HG02623 (cell line): Measurements from ENCODE around the gene ARHGAP26.

Experiments used
- ATAC-seq: cut with Tn5 transposase; IDR thresholded peaks from one replicate; pipeline ENCODE4 v1.9.1; 2021; ENCODE audit warnings: moderate library complexity; ENCODE audit not compliant: unreplicated experiment

Gene ARHGAP26

GRCh38 chr5:142870532-142871362 lies 100.6 kb downstream of the ARHGAP26 start:
- ATAC-seq = no peak

DNA sequence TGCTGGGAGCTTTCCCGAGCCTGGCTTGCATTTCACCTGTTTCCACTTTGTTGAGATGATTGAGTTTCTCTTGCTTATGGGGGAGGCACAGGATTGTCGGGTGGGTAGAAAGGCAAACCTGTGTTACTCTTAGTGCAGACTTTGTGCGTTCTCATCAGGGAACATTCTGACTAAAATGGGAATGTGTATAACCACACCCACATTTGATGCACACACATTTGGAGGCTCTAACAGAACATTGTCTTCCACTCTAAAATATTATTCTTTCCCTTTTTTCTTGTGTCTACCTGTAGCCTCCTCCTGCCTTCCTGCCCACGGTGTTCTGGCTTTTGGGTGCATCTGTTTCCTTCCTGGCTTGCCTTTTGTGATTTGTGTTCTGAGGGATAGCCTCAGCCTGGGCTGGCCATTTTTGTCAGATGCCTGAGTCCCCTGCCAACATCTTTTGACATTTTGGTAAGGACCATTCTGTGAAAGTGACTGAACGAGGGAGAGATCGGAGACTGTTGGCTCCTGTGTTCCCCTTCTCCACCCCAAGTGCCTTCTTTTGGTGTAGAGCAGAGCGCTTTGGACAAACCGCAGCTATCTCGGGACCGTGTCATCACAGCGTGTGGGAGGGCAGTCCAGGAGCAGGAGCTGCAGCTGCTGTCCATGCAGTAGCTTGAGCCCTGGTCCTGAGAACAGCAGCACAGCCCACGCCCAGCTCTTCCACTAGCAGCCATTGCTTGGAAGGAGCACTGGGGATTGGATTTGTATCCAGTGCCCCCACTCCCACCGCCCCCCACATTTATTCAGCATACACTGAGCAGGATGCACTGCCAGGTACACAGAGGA lies 101.4 kb downstream of the ARHGAP26 start:
- no peak for ATAC-seq

- no peak for ATAC-seq
Observed at GRCh38 chr5:142872217-142872616, 102.0 kb downstream of the ARHGAP26 start.

DNA sequence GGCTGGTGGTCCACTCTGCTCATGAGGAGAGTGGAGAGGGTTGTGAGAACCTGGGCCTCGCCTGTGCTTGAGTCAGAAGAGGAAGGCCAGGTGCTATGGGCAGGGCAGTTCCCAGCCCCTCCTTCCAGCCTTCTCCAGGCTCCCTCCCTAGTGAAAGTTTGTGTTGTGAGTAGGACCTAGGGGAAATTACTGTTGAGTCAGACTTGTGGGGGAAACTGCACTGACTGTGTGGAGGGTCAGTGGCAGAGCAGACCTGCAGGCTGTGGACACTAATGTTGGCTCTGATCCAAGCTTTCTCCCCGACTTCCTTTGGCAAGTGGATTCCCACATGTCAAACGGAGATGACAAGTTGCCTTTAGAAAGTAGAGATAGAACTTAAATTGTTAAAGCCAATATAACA lies 102.6 kb downstream of the ARHGAP26 start:
- no peak for ATAC-seq

DNA sequence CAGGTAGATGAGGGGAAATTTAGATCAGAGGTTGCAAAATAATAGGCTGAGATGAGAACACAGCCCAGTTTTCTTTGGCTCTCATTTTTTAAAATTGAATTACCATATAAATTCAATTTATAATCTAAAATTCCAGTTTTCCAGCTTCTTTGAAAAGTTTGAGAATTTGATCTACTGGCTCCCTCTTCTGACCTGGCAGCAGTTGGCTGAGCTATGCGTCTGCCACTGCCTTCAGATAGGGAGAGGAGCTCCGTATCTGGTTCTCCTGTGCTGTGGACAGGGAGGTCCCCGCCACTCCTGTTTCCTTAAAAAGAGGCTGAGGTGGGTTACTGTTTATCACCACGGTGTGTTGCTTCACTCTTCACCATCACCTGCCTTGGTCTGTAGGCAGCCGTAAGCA lies 103.7 kb downstream of the ARHGAP26 start:
- no peak for ATAC-seq

DNA sequence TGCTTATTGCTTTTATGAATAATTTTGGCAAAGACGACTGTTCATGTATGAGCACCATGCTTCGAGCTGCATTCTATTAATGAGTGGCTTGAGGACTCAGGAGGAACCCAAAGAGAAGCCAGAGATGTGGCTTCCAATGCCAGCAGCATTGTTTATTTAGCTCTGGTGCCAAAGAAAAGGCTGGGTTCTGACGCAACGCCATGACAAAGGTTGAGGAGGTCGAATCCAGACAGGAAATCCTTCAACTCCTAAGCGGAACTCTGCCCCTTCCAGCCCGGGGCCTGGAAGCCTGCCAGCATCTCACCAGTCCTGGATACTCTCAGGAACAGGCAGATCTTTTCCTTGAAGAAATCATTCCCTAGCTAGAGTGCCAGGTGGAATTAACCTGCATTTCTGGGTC lies 104.4 kb downstream of the ARHGAP26 start:
- no peak for ATAC-seq

- ATAC-seq = no peak
Observed at GRCh38 chr5:142875936-142876335, 105.8 kb downstream of the ARHGAP26 start.

DNA sequence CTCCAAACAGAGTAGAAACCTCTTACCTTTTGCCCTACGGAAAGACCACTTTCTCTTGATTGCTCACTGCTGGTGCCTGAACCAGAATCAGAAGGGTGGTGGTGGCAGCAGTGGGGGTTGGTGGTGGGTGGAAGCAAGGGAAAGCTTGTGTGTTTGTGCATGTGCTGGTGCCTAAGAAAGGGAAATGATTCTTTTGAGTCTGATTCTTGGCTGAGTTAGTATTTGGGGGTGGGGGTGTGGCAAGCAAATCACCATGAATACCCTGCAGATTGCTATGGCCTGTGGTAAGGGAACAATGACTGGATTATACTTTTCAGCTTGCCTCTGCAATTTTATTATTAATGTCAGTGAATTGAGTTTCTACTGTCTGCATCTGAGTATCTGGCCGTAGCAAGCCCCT lies 106.6 kb downstream of the ARHGAP26 start:
- no peak for ATAC-seq

DNA sequence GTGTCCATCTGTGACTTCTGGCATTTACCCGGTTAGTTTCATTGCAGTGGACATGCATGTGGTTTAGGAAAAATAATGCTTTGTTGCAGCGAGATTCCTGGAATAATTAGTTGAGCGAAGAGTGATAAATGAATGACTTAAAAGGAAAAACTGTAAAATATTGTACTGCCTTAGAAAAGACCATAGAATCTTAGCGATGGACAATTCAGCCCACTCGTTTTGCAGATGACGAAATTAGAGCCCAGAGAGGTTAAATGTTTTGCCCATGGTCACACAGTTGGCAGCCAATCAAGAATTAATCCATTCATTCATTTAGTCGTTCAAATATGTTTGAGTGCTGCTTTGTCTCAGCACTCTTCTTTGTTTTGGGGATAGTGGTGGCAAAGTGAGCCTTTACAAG lies 107.9 kb downstream of the ARHGAP26 start:
- no peak for ATAC-seq

DNA sequence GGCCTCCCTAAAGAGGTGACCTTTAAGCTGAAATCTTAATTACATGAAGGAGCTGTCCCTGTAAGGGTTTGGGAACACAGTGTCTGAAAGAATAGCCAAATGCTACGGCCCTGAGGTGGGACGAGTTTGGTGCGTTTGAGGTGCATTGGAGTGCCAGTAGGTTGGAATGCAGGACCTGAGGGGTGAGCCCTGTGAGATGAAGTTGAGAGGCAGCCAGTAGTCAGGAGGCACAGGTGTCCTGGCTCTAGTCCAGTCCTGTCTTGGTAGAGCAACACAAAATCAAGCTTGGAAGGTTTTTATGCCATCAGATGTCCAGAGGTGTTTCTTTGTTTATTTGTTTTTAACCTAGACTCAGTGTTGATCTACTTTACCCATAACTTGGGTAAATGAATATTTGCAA lies 108.5 kb downstream of the ARHGAP26 start:
- no peak for ATAC-seq

GRCh38 chr5:142881076-142881783 lies 111.1 kb downstream of the ARHGAP26 start:
- no peak for ATAC-seq

DNA sequence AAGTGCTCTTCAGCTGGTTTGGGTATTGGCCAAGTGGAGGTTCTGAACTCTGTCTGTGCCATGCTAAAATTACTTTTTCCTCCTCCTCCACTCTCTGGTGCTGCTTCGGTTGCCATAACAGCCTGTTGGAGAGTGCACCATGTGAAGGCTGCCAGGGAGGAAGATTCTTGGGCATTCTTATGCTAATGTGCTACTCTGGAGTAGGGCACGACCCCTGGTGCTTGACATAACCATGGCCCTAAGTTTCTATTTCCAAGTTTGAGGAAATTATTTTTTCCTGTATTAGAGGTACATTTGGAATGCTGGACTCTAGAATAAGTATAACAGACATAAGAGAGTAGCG lies 111.6 kb downstream of the ARHGAP26 start:
- no peak for ATAC-seq

- no peak for ATAC-seq
Observed at GRCh38 chr5:142883025-142883424, 112.8 kb downstream of the ARHGAP26 start.

GRCh38 chr5:142883438-142883837 lies 113.3 kb downstream of the ARHGAP26 start:
- ATAC-seq = no peak

DNA sequence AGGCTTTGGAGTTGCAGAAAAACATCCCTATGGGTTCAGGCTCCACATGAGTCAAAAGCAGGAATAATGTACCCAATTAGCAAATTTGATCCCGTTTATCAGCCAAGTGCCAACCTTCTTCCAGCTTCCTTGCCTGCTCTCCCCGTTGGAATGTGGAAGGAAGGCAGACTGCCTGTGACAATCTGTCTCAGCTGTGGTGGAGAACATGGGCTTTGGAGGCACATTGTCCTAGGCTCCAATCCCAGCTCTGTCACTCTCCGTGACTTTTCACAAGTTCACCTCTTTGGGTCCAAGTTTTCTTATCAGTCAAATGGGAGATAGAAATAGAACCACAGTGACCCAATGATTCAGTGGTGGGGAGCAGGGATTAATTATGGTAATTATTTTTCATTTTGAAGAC lies 113.9 kb downstream of the ARHGAP26 start:
- ATAC-seq = no peak

DNA sequence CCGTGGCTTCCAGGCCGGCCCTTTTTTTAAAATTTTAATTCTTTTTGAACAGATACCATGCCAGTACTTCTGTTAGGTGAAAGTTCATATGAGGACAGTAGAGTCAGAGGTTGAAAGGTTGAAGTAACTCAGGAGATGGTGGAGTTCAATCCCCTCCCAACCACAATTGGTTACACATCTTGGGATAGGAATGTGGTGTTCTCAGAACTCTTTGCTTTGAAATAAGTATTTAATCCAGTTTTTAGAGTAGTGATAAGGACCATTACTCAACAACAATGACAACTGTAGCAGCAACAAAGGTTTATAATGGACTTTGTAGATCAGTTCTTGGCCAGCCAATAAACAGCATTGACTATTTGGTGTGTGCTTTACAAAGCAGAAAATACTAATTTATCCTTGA lies 116.0 kb downstream of the ARHGAP26 start:
- ATAC-seq = no peak

DNA sequence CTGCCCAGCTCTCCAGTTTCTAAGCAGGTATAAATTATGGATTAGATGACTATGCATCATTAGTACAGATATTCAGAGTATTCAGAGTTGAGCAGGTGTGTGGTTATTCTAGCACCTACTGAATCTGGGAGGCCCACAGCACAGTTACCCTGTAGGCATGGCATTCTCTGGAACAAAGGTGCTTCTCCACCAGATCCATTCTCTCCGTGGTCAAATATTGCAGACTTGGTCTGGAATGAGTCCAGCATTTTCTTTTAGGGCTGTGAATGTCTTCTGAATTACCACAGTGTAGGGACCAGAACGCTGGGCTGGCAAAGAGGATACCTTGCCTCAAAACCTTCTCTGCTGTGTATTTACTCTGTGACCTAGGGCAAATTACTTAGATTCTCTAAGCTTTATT lies 116.8 kb downstream of the ARHGAP26 start:
- no peak for ATAC-seq

DNA sequence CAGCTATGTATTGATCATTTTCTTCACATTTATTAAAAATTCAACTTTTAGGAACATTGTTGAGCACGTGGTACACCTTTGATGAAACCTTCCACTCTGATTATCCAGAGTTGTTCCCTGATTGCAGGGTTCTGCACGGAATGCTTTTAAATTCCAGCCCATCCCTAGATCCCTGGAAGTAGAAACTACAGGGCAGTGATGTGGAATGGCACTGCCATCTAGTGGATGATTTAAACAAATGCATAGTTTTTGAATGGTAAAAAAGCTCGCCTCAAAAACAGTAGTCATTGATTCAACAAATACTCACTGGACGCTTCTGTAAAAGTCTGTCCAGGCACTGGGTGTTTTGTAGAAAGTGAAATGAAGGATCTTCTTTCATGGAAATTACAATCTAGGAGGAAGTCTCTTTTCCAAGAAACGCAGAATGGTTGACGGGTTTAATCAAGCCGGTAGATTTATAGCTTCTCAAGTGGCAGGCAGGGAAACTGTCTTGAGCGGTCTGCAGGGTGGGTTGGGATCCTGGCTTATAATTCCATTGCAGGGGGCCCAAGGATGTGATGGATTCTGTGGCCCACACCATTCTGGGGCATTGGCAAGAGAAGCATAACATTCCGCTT lies 118.4 kb downstream of the ARHGAP26 start:
- ATAC-seq = no peak

GRCh38 chr5:142892021-142892420 lies 121.8 kb downstream of the ARHGAP26 start:
- ATAC-seq = no peak

DNA sequence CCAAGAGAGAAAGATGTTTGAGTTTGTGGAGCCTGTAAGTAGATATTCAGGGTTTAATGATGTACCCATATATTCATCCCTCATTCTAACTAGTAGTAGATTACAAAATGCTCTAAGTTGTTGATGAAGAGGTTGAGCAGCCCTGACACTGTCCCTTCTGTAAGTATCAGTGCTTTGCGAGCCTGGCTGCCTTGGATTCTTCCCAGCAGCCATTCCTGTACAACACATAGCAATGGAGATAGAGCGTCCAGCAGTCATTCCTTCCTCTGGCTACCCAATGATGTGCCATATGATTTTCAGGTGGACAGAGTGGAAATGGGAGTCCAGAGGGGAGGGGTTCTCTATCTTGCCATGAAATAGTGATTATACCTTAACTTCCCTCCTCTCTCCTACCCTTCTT lies 124.1 kb downstream of the ARHGAP26 start:
- no peak for ATAC-seq

- ATAC-seq = no peak
Observed at GRCh38 chr5:142894749-142895148, 124.6 kb downstream of the ARHGAP26 start.
